ENCODE measurements around the gene DNAH9. TPM values are rescaled to one million over a fixed set of nuclear protein-coding genes. Genes with fewer than 3 reads are reported as not detected.

The DNAH9 gene
- total and polyA plus RNA-seq, 2 of the 8 experiments (the other 6 are each of a cell fraction or from before 2014, with no cell fraction given) = 0.21 to 0.86 TPM

GRCh38 chr17:11720816-11721215 lies 122.5 kb downstream of the DNAH9 start:
- H3K27me3 ChIP-seq (replicated peaks in 1 of 4; ENCODE audit: control insufficient read depth in 3 of 4, extremely low read depth in 1 of 4, insufficient read depth in 3 of 4, low read length in 3 of 4) = no peaks in the 10 kb centered on the region
- no peak overlapping the region for H2AFZ ChIP-seq (ENCODE audit: low read length)
- H2BK20ac ChIP-seq (ENCODE audit: low read length) = no peak overlapping the region
- no peak overlapping the region for H3K56ac ChIP-seq (replicated peaks; ENCODE audit: insufficient read length, low read depth, low read length)
- no peak overlapping the region for H3K18ac ChIP-seq (ENCODE audit: extremely low read depth, low read length)
- FAIRE-seq (no peak), DNase-seq (ENCODE audit: low read depth in 1 of 2, low spot score in 2 of 2) (no peak)
- H3K4me1 ChIP-seq (replicated peaks in 1 of 4; ENCODE audit: control insufficient read depth in 3 of 4, insufficient read depth in 4 of 4, low read length in 3 of 4) = no peaks in the 10 kb centered on the region
- no peak overlapping the region for H2AK5ac ChIP-seq (ENCODE audit: low read depth, low read length)
- H3K79me1 ChIP-seq (ENCODE audit: low read depth, low read length) = no peaks in the 10 kb centered on the region
- no peaks in the 10 kb centered on the region for H3K23me2 ChIP-seq (ENCODE audit: low read depth, low read length)
- no peak overlapping the region for H4K91ac ChIP-seq (replicated peaks; ENCODE audit: insufficient read length, low read length)
- WGBS, 2 experiments (ENCODE audit: extremely low coverage in 1 of 2, insufficient coverage in 1 of 2, insufficient read length in 1 of 2, insufficient replicate concordance in 2 of 2, low coverage in 1 of 2, low lambda C conversion rate in 2 of 2, missing lambda C conversion rate in 1 of 2) = 89% methylated on average over 2 of the region's 2 CpGs; no CpG with 5 or more reads in 1 of the 2 experiments
- H3K4me3 ChIP-seq (ENCODE audit: extremely low read depth in 1 of 4, insufficient read depth in 2 of 4, low read depth in 3 of 4, low read length in 4 of 4) = no peak overlapping the region
- H2BK120ac ChIP-seq (replicated peaks; ENCODE audit: low read depth, low read length) = no peak overlapping the region
- H3K9ac ChIP-seq (replicated peaks in 1 of 4; ENCODE audit: extremely low read depth in 1 of 4, low read depth in 3 of 4, low read length in 3 of 4) = no peak overlapping the region
- no peak overlapping the region for H4K8ac ChIP-seq (ENCODE audit: extremely low read depth, insufficient read depth, low read length)
- H3K23ac ChIP-seq (ENCODE audit: insufficient read length) = no peak overlapping the region
- no peak overlapping the region for H2BK5ac ChIP-seq (ENCODE audit: low read depth, low read length)
- no peak overlapping the region for H3K4me2 ChIP-seq (ENCODE audit: insufficient read depth in 1 of 2, low read depth in 2 of 2, low read length in 2 of 2)
- H4K20me1 ChIP-seq (replicated peaks in 1 of 2; ENCODE audit: control insufficient read depth in 1 of 2, insufficient read depth in 2 of 2, low read length in 2 of 2) = no peaks in the 10 kb centered on the region
- H3K27ac ChIP-seq (ENCODE audit: low read depth, low read length) = no peak overlapping the region
- no peaks in the 10 kb centered on the region for H3K36me3 ChIP-seq (ENCODE audit: control insufficient read depth in 2 of 4, insufficient read depth in 4 of 4, low read length in 3 of 4)
- H2BK15ac ChIP-seq (ENCODE audit: low read length) = no peak overlapping the region
- POLR2A ChIA-PET (ENCODE audit: partially characterized antibody) = no interaction called here
- no peak overlapping the region for H4K5ac ChIP-seq (ENCODE audit: insufficient read length, low read depth, low read length)
- H3K4ac ChIP-seq (replicated peaks; ENCODE audit: insufficient read length, low read depth, low read length) = no peak overlapping the region
- H2BK12ac ChIP-seq (ENCODE audit: low read depth, low read length) = no peak overlapping the region
- CTCF ChIA-PET (ENCODE audit: partially characterized antibody) = no interaction called here
- no peaks in the 10 kb centered on the region for H3K79me2 ChIP-seq (ENCODE audit: control insufficient read depth in 1 of 2, insufficient read depth in 2 of 2, low read length in 2 of 2)
- no peak overlapping the region for H3K14ac ChIP-seq (ENCODE audit: insufficient read length)
- peaks cover 4 to 5% of the 10 kb centered on the region in 2 experiments; a peak in 1 of 4 replicates for H3K9me3 ChIP-seq (ENCODE audit: insufficient read depth in 2 of 2, low read depth in 1 of 2, low read length in 1 of 2)
- TF ChIP-seq POU5F1 (IDR thresholded peaks at IDR 0.05; ENCODE audit: low read depth, low read length) = no peak
- TF ChIP-seq HDAC2 (IDR thresholded peaks at IDR 0.05; ENCODE audit: borderline replicate concordance in 1 of 2, low read depth in 2 of 2, low read length in 2 of 2) = no peak
- no peak for TF ChIP-seq RFX5 (IDR thresholded peaks at IDR 0.05; ENCODE audit: borderline replicate concordance, low read depth, low read length)
- TF ChIP-seq TAF1 (IDR thresholded peaks at IDR 0.05; ENCODE audit: low read depth, low read length) = no peak
- TF ChIP-seq RNF2 (IDR thresholded peaks at IDR 0.05; ENCODE audit: borderline replicate concordance, low read depth, low read length, missing control alignments, poor library complexity, severe bottlenecking) = no peak
- no peak for TF ChIP-seq ZNF274 (IDR thresholded peaks at IDR 0.05; ENCODE audit: borderline replicate concordance, extremely low read depth, low read length)
- no peak for TF ChIP-seq BCL11A (IDR thresholded peaks at IDR 0.05; ENCODE audit: low read depth in 2 of 2, low read length in 2 of 2)
- TF ChIP-seq USF2 (IDR thresholded peaks at IDR 0.05; ENCODE audit: low read length) = no peak
- no peak for TF ChIP-seq CBX8 (IDR thresholded peaks at IDR 0.05; ENCODE audit: borderline replicate concordance, low read depth, low read length)
- TF ChIP-seq HDAC6 (IDR thresholded peaks at IDR 0.05; ENCODE audit: low read depth, low read length) = no peak
- TF ChIP-seq BRCA1 (IDR thresholded peaks at IDR 0.05; ENCODE audit: low read depth, low read length) = no peak
- no peak for TF ChIP-seq PHF8 (conservative IDR thresholded peaks at IDR 0.05; ENCODE audit: low read depth, low read length)
- no peak for TF ChIP-seq SP2 (IDR thresholded peaks at IDR 0.05; ENCODE audit: low read length)

Data from H1 (cell line).